ENCODE measurements around the gene MFAP3L. TPM values are rescaled to one million over a fixed set of nuclear protein-coding genes. Genes with fewer than 3 reads are reported as not detected.

The MFAP3L gene
- total and polyA plus RNA-seq, 2 donors (not counting 1 experiment from before 2014, with no cell fraction given) = 0.49 to 0.50 TPM

- no peaks in the 10 kb centered on the region for H3K36me3 ChIP-seq (ENCODE audit: control insufficient read depth, insufficient read depth, low read length)
- H3K79me2 ChIP-seq (ENCODE audit: control insufficient read depth, insufficient read depth, low read length) = no peaks in the 10 kb centered on the region
- H3K4me2 ChIP-seq (ENCODE audit: extremely low read depth, insufficient read depth, low read length) = no peak overlapping the region
- no peak overlapping the region for H2AFZ ChIP-seq (ENCODE audit: low read length)
- TF ChIP-seq CTCF (conservative IDR thresholded peaks at IDR 0.05 in 1 of 2, IDR thresholded peaks at IDR 0.05 in 1 of 2; ENCODE audit: low read depth in 1 of 2, low read length in 2 of 2) = no peak
- no peak overlapping the region for H3K27ac ChIP-seq (ENCODE audit: insufficient read depth, low read length)
- no peak overlapping the region for H3K9ac ChIP-seq (ENCODE audit: insufficient read depth, low read length)
- DNase-seq (ENCODE audit: low read depth in 2 of 2) = peak in 1 of 2 donors; percentile 32
- no peaks in the 10 kb centered on the region for H3K27me3 ChIP-seq (ENCODE audit: control insufficient read depth, insufficient read depth, low read length)
- H4K20me1 ChIP-seq (ENCODE audit: control insufficient read depth, extremely low read depth, insufficient read depth, low read length) = no peaks in the 10 kb centered on the region
- no peaks in the 10 kb centered on the region for H3K4me1 ChIP-seq (ENCODE audit: control insufficient read depth, extremely low read depth, insufficient read depth, low read length)
- H3K4me3 ChIP-seq (replicated peaks in 1 of 4; ENCODE audit: control extremely low read depth in 1 of 4, insufficient read depth in 1 of 4, low read depth in 3 of 4, low read length in 4 of 4) = no peak overlapping the region
- no peaks in the 10 kb centered on the region for H3K9me3 ChIP-seq (ENCODE audit: control insufficient read depth, insufficient read depth, low read depth, low read length)
Measured at GRCh38 chr4:169963998-169964397, 62.2 kb downstream of the MFAP3L start.

GRCh38 chr4:169959254-169959653 lies 66.9 kb downstream of the MFAP3L start:
- DNase-seq (ENCODE audit: low read depth in 2 of 2) = no peak
- no peaks in the 10 kb centered on the region for H3K36me3 ChIP-seq (ENCODE audit: control insufficient read depth, insufficient read depth, low read length)
- H3K79me2 ChIP-seq (ENCODE audit: control insufficient read depth, insufficient read depth, low read length) = no peaks in the 10 kb centered on the region
- no peaks in the 10 kb centered on the region for H3K4me1 ChIP-seq (ENCODE audit: control insufficient read depth, extremely low read depth, insufficient read depth, low read length)
- H3K4me3 ChIP-seq (replicated peaks in 1 of 4; ENCODE audit: control extremely low read depth in 1 of 4, insufficient read depth in 1 of 4, low read depth in 3 of 4, low read length in 4 of 4) = no peak overlapping the region
- no peak overlapping the region for H2AFZ ChIP-seq (ENCODE audit: low read length)
- no peak overlapping the region for H3K4me2 ChIP-seq (ENCODE audit: extremely low read depth, insufficient read depth, low read length)
- no peaks in the 10 kb centered on the region for H3K27me3 ChIP-seq (ENCODE audit: control insufficient read depth, insufficient read depth, low read length)
- H3K9me3 ChIP-seq (ENCODE audit: control insufficient read depth, insufficient read depth, low read depth, low read length) = no peaks in the 10 kb centered on the region
- H3K9ac ChIP-seq (ENCODE audit: insufficient read depth, low read length) = no peak overlapping the region
- H3K27ac ChIP-seq (ENCODE audit: insufficient read depth, low read length) = no peak overlapping the region
- no peak for TF ChIP-seq EZH2 (IDR thresholded peaks at IDR 0.05; ENCODE audit: low read length, missing control alignments)
- no peak for TF ChIP-seq CTCF (conservative IDR thresholded peaks at IDR 0.05 in 1 of 2, IDR thresholded peaks at IDR 0.05 in 1 of 2; ENCODE audit: low read depth in 1 of 2, low read length in 2 of 2)
- no peaks in the 10 kb centered on the region for H4K20me1 ChIP-seq (ENCODE audit: control insufficient read depth, extremely low read depth, insufficient read depth, low read length)

GRCh38 chr4:169958629-169959028 lies 67.6 kb downstream of the MFAP3L start:
- Histone ChIP-seq H3K9ac (ENCODE audit: insufficient read depth, low read length) (no peak overlapping the region), H3K4me1 (ENCODE audit: control insufficient read depth, extremely low read depth, insufficient read depth, low read length) (no peaks in the 10 kb centered on the region), H3K36me3 (ENCODE audit: control insufficient read depth, insufficient read depth, low read length) (no peaks in the 10 kb centered on the region), H3K4me3 (replicated peaks in 1 of 4; ENCODE audit: control extremely low read depth in 1 of 4, insufficient read depth in 1 of 4, low read depth in 3 of 4, low read length in 4 of 4) (no peak overlapping the region), H3K9me3 (ENCODE audit: control insufficient read depth, insufficient read depth, low read depth, low read length) (no peaks in the 10 kb centered on the region), H3K27ac (ENCODE audit: insufficient read depth, low read length) (no peak overlapping the region), H3K4me2 (ENCODE audit: extremely low read depth, insufficient read depth, low read length) (no peak overlapping the region), H4K20me1 (ENCODE audit: control insufficient read depth, extremely low read depth, insufficient read depth, low read length) (no peaks in the 10 kb centered on the region), H2AFZ (ENCODE audit: low read length) (no peak overlapping the region), H3K27me3 (ENCODE audit: control insufficient read depth, insufficient read depth, low read length) (no peaks in the 10 kb centered on the region), H3K79me2 (ENCODE audit: control insufficient read depth, insufficient read depth, low read length) (no peaks in the 10 kb centered on the region)
- no peak for DNase-seq (ENCODE audit: low read depth in 2 of 2)
- no peak for TF ChIP-seq CTCF (conservative IDR thresholded peaks at IDR 0.05 in 1 of 2, IDR thresholded peaks at IDR 0.05 in 1 of 2; ENCODE audit: low read depth in 1 of 2, low read length in 2 of 2)
- TF ChIP-seq EZH2 (IDR thresholded peaks at IDR 0.05; ENCODE audit: low read length, missing control alignments) = no peak

All from fibroblast of lung (primary cell).